Prostate gland (tissue), 2 donors: Measurements from ENCODE around the gene RYR1.

Experiments
- POLR2A ChIP-seq: fragments of 450-650 bp; IDR thresholded peaks from one replicate; pipeline ENCODE4 v1.6.1; 2016; ENCODE audit warnings: antibody characterized with exemption, mild to moderate bottlenecking
- POLR2AphosphoS5 ChIP-seq: sonication (generic); formaldehyde crosslinking; IDR thresholded peaks from one replicate; pipeline ENCODE4 v1.6.1; 2017; ENCODE audit warnings: antibody characterized with exemption
- TF ChIP-seq, protein P1 (sequence below), 4 experiments: fragments of 200-600 bp in 2 of 4; fragments of 450-650 bp in 2 of 4; sonication (generic) in 2 of 4; IDR thresholded peaks; 1 replicate in 3 of 4; 2 replicates in 1 of 4; pipeline ENCODE4 v1.5.1; 2016 to 2019; ENCODE audit warnings: antibody characterized with exemption in 4 of 4, mild to moderate bottlenecking in 2 of 4, moderate library complexity in 2 of 4

DNA sequence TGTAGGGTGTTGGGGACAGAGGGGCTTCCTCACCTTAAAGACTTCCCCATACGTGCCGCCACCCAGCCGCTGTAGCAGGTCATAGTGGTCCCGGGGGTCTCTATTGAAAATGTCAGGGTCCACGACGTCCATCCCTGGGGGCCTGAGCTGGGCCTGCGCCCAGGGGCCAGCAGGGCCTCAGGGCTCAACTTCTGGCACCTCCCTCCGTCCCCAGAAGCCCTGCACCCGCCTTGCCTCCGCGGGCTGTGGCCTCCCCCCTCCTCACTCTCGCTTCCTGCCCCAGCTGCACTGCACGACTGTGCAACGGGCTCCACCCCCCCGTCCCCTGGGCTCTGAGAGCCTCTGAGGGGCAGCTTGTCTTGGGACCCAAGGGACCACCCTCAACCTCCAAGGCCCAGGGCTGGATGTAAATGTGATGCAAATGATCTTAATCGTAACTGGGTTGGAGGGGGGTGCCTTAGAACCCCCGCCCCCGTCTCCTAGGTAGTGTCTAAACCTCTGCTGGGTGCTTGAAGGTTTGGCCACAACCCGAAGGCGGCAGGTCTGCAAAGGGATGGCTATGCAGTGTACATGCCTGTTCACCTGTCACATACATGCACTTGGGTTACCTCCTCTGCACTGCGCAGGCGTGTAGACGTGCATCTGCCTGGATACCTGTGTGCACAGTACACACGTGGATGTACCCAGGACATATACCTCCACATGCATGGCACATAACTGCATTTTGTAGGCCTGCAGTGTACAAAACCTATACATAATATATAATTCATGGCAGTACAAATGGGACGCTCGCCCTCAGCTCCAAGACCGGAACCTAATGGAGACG is 184.5 kb downstream of the RYR1 start, which contains the start of gene MAP4K1:
- TF ChIP-seq, protein P1, sequence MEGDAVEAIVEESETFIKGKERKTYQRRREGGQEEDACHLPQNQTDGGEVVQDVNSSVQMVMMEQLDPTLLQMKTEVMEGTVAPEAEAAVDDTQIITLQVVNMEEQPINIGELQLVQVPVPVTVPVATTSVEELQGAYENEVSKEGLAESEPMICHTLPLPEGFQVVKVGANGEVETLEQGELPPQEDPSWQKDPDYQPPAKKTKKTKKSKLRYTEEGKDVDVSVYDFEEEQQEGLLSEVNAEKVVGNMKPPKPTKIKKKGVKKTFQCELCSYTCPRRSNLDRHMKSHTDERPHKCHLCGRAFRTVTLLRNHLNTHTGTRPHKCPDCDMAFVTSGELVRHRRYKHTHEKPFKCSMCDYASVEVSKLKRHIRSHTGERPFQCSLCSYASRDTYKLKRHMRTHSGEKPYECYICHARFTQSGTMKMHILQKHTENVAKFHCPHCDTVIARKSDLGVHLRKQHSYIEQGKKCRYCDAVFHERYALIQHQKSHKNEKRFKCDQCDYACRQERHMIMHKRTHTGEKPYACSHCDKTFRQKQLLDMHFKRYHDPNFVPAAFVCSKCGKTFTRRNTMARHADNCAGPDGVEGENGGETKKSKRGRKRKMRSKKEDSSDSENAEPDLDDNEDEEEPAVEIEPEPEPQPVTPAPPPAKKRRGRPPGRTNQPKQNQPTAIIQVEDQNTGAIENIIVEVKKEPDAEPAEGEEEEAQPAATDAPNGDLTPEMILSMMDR (IDR thresholded peaks at IDR 0.05), result no peak
- TF ChIP-seq POLR2AphosphoS5 (no peak), POLR2A (no peak)
